NCI-H1092 (cell line): Measurements from ENCODE around the gene NSRP1.
"Not testable (repeated sequence)": the region's sequence is repeated elsewhere in the genome, so short reads cannot be mapped to it uniquely, and the experiment has no call there.

ENCODE experiments used
- DNase-seq: peaks from one replicate; lab custom pipeline; 2025; lab: John Stamatoyannopoulos, UW

The NSRP1 gene

DNA sequence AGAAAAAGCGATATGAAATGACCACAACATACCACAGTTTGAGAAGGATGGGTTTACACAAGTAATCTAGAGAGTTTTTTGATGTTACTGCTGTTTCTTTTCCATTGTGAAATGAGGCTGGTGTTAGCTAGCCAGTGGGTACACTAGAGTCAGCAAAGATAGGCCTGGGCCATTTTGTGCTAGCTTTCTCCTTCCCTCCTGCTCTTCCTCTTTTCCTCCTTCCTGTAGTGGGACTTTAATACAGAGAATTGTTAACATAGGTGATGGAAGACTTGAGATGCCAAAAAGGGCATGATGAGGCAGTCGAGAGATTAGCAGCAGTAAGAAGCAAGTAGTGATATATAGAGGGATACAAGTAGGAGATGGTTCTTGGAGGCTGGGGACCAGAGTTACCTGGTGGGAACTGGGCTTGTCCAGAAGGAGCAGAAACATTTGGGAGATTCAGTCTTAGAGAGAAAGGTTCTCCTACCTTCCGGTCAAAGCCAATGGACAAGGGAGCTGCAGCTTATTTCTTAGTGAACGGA lies 7.7 kb downstream of the NSRP1 start:
- DNase-seq, result no peak

DNA sequence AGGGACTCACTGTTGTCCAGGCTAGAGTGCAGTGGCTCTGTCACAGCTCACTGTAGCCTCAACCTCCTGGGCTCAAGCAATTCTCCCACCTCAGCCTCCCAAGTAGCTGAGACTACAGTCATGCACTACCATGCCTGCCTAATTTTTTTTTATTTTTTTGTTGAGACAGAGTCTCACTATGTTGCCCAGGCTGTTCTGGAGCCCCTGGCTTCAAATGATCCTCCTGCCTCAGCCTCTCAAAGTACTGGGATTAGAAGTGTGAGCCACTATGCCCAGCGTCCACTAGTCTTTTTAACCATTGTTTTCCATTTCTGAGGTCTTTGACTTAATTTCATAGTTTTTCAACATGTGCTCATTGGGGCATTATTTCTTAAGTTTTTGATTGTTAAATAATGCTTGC lies 13.5 kb downstream of the NSRP1 start:
- DNase-seq, result no peak

- DNase-seq, result no peak
These were observed 16.0 kb downstream of the NSRP1 start for GRCh38 chr17:30132615-30133014.

DNA sequence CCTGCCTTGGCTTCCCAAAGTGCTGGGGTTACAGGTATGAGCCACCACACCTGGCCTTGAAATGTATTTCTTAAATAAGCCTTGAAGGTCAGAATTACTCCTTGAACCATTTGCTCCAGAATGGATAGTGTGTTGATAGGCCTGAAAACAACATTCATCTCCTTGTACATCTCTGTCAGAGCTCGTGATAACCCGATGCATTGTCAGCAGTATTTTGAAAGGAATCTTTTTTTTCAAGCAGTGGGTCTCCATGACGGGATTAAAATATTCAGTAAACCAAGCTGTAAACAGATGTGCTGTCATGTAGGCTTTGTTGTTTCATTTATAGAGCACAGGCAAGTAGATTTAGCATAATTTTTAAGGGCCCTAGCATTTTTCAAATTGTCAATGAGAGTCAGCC lies 16.6 kb downstream of the NSRP1 start:
- DNase-seq, result no peak

DNA sequence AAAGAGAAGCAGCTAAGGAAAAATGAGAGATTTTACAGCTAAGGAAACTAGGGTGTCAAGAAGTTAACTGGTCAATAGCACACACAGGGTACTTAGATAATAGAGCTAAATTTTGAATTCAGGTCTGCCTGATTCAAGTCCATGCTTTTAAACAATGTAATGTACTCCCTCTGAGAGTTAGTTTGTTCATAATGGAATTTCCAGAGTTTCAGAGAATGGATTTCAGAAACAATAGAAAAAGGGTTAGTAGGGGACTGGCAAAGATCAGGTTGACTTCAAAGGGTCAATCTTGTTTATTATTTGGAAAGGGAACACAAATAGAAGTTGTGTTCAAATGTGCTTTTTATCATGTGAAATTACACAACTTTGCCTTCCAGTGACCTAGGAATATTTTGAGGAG lies 17.9 kb downstream of the NSRP1 start:
- DNase-seq, result no peak

DNA sequence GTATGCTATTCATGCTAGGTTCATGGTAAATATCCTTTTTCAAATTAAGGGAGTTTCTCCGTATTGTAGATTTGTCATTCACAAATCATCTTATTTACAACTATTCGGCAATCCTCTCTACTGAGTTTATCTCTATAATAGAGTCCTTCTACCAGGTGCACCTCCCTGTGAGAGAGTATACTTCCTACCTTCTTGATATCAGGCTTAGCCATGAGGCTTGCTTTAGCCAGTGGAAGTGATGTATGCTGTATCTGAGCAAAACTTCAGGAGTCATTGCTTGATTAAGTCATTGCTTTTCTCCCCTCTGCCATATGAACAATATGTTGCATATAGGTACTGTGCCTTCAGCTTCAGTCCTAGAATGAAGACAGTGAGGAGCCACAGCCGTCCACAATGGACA lies 20.5 kb downstream of the NSRP1 start:
- no peak for DNase-seq

- not testable (repeated sequence) for DNase-seq
These were observed 31.2 kb downstream of the NSRP1 start for GRCh38 chr17:30147860-30148259.

DNA sequence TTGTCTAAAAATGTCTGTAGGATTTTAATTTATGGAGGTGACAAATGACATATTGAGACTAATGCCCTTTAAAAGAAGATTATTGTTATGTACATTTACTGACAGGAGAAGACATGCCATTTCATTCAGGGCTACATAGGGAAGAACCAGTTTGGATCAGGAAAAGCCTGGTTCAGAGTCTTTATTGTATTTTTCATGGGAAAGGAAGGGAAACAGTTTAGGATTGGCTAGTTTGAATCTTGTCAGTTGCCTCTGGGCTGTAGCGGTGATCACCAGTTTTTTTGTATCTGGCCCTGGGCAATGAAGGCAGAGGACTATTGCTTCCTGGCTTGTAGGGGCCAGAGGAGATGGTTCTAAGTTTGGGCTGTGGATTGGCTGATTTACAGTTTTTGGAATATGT lies 31.8 kb downstream of the NSRP1 start:
- no peak for DNase-seq

DNA sequence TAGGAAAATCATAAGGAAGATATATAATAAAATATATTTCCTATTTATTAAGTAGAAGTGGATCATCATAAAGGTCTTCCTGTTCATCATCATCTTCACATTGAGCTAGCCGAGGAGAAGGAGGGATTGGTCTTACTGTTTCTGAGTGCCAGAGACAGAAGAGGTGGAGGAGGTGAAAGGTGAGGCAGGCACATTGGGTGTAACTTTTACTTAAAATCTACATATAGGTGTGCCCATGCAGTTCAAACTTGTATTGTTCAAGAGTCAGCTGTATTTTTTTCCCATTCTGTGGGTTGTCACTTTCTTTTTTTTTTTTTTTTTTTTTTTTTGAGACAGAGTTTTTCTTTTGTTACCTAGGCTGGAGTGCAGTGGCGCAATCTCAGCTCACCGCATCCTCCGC lies 34.9 kb downstream of the NSRP1 start:
- no peak for DNase-seq

DNA sequence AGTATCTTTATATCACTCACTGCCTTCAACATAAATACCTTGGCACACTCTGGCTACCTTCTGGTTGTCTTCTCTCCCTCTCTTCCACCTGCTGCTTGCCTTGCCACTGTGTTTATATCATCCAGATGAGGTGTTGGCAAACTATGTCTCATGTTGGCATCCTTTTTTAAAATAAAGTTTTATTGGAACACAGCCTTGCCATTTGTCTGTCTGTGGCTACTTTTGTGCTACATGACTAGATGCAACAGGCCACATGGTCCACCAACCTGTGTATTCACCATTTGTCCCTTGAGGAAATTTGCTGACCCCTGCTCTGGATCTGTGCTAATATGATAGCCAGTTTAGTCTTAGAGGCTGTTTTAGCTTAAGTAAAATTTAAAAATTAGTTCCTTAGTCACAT lies 36.8 kb downstream of the NSRP1 start:
- DNase-seq, result no peak

DNA sequence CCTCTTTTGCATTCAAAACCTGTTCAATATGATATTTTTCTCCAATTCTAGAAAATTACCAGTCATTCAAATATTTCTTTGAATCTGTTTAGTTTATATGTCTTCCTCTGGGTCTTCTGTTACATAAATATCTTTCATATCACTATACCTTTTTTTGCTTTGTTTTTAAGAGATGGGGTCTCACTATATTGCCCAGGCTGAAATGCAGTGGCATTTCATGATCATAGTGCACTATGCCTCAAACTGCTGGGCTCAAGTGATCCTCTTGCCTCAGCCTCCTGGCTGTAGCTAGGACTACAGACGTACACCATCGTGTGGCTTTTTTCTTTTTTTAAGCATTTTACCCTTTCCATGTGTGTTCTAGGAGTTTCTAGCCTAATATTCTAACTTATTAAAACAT lies 38.8 kb downstream of the NSRP1 start:
- no peak for DNase-seq

DNA sequence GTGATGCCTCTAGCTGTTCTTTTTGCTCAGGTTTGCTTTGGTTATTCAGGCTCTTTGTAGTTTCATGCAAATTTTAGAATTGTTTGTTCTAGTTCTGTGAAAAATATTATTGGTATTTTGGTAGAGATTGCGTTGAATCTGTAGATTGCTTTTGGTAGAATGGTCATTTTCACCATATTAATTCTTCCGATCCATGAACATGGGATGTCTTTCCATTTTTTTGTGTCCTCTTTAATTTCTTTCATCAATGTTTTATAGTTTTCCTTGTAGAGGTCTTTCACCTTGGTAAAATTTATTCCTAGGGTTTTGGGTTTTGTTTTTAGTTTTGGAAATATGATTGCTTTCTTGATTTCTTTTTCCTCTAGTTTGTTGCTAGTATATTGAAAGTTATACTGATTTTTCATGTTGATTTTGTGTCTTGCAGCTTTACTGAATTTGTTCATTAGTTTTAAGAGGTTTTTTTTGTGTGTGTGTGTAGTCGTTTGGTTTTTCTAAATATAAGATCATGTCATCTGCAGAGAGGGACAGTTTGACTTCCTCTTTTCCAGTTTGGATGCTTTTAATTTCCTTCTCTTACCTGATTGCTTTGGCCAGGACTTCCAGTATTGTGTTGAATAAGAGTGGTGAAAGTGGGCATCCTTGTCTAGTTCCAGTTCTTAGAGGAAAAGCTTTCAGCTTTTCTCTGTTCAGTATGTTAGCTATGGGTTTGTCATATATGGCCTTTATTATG lies 42.4 kb downstream of the NSRP1 start:
- no peak for DNase-seq

GRCh38 chr17:30160419-30161172 lies 44.0 kb downstream of the NSRP1 start:
- no peak for DNase-seq

DNA sequence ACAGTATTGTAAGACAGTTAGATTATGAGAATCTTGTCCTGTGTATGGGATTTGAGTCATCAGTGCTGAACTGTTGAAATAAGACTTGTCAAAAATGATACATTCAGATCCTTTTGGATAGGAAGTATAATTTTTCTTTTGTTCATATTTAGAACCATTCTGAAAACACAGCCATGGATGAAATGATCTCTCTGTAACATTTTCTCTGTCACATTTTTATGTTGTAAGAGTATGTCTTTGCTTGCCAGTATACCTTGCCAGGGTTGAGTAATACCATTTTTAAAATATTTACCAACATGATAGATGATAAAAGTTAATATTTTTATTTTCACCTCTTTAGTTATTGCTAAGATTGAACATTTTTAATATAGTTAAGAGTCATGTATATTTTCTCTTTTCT lies 45.0 kb downstream of the NSRP1 start:
- no peak for DNase-seq

GRCh38 chr17:30164531-30164930 lies 47.9 kb downstream of the NSRP1 start:
- DNase-seq, result no peak

- no peak for DNase-seq
These were observed 48.5 kb downstream of the NSRP1 start for GRCh38 chr17:30165147-30165546.

DNA sequence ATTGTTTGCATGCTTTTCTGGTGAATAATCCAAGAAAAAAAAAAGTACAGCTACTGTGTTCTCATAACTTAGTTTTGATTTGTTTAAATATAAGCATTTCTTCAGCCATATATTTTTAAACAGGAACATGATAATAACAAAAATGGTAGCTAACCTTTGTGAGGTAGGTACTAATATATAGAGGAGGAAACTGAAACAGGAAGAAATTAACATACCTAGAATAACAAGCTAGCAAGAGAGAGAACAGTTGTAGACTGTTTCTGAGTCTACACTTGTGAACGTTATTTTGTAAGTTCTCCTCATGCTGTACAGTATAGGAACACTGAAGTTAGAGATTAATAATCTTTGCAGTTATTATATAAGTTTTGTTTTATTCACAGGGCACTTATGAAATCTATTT lies 49.3 kb downstream of the NSRP1 start:
- no peak for DNase-seq

GRCh38 chr17:30170415-30170987 lies 53.9 kb downstream of the NSRP1 start:
- DNase-seq, result no peak

- DNase-seq, result no peak
These were observed 55.9 kb downstream of the NSRP1 start for GRCh38 chr17:30172560-30172959.

DNA sequence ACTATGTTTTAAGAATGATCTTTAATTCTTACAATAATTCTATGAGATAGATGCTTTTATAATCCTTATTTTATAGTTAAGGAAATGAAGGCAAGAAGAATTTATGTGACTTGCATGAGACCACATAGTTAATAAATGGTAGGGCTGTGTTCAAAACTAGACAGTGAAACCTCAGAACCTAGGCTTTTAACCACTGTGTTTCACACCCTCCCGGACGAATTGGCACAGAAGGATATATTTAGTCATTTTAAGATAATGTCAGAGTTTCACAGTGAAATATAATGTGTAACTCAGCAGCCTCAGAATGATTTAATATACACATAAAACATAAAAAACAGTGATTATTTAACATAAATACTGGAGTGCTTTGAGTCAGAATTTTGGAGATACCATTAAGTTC lies 57.0 kb downstream of the NSRP1 start:
- no peak for DNase-seq

- no peak for DNase-seq
These were observed 57.9 kb downstream of the NSRP1 start for GRCh38 chr17:30174556-30174955.

- no peak for DNase-seq
These were observed 60.2 kb downstream of the NSRP1 start for GRCh38 chr17:30176855-30177254.

GRCh38 chr17:30186761-30187160 lies 70.1 kb downstream of the NSRP1 start:
- no peak for DNase-seq
